Muscle of back (tissue), 11 donors: Measurements from ENCODE around the gene ABRACL. TPM values are rescaled to one million over a fixed set of nuclear protein-coding genes. Genes with fewer than 3 reads are reported as not detected.
"Not testable (repeated sequence)": the region's sequence is repeated elsewhere in the genome, so short reads cannot be mapped to it uniquely, and the experiment has no call there.

Experiments used
- DNase-seq, 3 donors: peaks; one replicate each; pipeline versions ENCODE4 v3.0.0 to v3.0.0-alpha.2; 2013
- polyA plus RNA-seq, 10 donors: library from polyadenylated mRNA; unstranded; fragments of 120-200 nt; gene quantifications; one replicate each; pipeline ENCODE4 v1.2.1, GENCODE V29; 2013; ENCODE audit not compliant: insufficient read length in 10 of 10

The ABRACL gene
- polyA plus RNA-seq, 10 donors = 14.0 to 43.4 (median 18.8) TPM

GRCh38 chr6:139007428-139007827 lies 21.1 kb upstream of the ABRACL start:
- DNase-seq = no peak

- DNase-seq = no peak
Measured at GRCh38 chr6:139008117-139008516, 20.4 kb upstream of the ABRACL start.

GRCh38 chr6:139010674-139011073 lies 17.9 kb upstream of the ABRACL start:
- DNase-seq = no peak

GRCh38 chr6:139011980-139012379 lies 16.6 kb upstream of the ABRACL start:
- no peak for DNase-seq

- no peak for DNase-seq
Measured at GRCh38 chr6:139013185-139013800, 15.3 kb upstream of the ABRACL start.

GRCh38 chr6:139014945-139015344 lies 13.6 kb upstream of the ABRACL start:
- no peak for DNase-seq

- peak in 1 of 3 donors; percentile 24 for DNase-seq
Measured at GRCh38 chr6:139016337-139017213, 12.0 kb upstream of the ABRACL start.

GRCh38 chr6:139017227-139017626 lies 11.3 kb upstream of the ABRACL start:
- peak in 1 of 3 donors; percentile 27 for DNase-seq

- DNase-seq = no peak
Measured at GRCh38 chr6:139019722-139020121, 8.8 kb upstream of the ABRACL start.

GRCh38 chr6:139020689-139021088 lies 7.9 kb upstream of the ABRACL start:
- no peak for DNase-seq

- DNase-seq = not testable (repeated sequence)
Measured at GRCh38 chr6:139025416-139025815, 3.1 kb upstream of the ABRACL start.

GRCh38 chr6:139027620-139028182 lies 844 bp upstream of the ABRACL start:
- peak in 1 of 3 donors; percentile 39 for DNase-seq

GRCh38 chr6:139028215-139028657 lies 309 bp upstream of the ABRACL start:
- no peak for DNase-seq

GRCh38 chr6:139029470-139030227 lies 1.1 kb downstream of the ABRACL start:
- peak; percentile 44 to 74 (median 46) for DNase-seq

GRCh38 chr6:139030228-139030963 lies 1.9 kb downstream of the ABRACL start:
- peak in 1 of 3 donors; percentile 11 for DNase-seq

GRCh38 chr6:139037490-139037889 lies 8.9 kb downstream of the ABRACL start:
- peak in 2 of 3 donors; percentile 13 to 31 for DNase-seq

GRCh38 chr6:139044250-139044649 lies 15.7 kb downstream of the ABRACL start:
- no peak for DNase-seq

GRCh38 chr6:139047677-139048076 lies 19.1 kb downstream of the ABRACL start:
- no peak for DNase-seq

GRCh38 chr6:139048912-139049311 lies 20.4 kb downstream of the ABRACL start:
- not testable (repeated sequence) for DNase-seq

- not testable (repeated sequence) for DNase-seq
Measured at GRCh38 chr6:139050131-139050769, 21.7 kb downstream of the ABRACL start.
